GM18517 (cell line): Measurements from ENCODE around the gene HTR3E.
"Not testable (repeated sequence)": the region's sequence is repeated elsewhere in the genome, so short reads cannot be mapped to it uniquely, and the experiment has no call there.

ENCODE experiments used
- ATAC-seq: cut with Tn5 transposase; IDR thresholded peaks from one replicate; pipeline ENCODE4 v1.9.1; 2021; ENCODE audit warnings: mild to moderate bottlenecking, moderate library complexity; ENCODE audit not compliant: unreplicated experiment

Gene HTR3E

GRCh38 chr3:184096811-184097383, at the start of gene HTR3E:
Gene HTR3E (plus strand): TSS chr3:184097064. CDS start chr3:184097530, 466 bp downstream.
- no peak for ATAC-seq

GRCh38 chr3:184050217-184050847, 46.5 kb upstream of the HTR3E start:
- ATAC-seq, result no peak

GRCh38 chr3:184052767-184053166, 44.1 kb upstream of the HTR3E start, which contains the start of gene HTR3C:
Gene HTR3C (plus strand): TSS chr3:184053047. CDS start chr3:184053081, 34 bp downstream.
- ATAC-seq, result no peak

GRCh38 chr3:184058029-184058428, 38.8 kb upstream of the HTR3E start:
- ATAC-seq, result no peak

GRCh38 chr3:184059424-184059823, 37.4 kb upstream of the HTR3E start:
- no peak for ATAC-seq

- ATAC-seq, result no peak
Measured at GRCh38 chr3:184062637-184063036, 34.2 kb upstream of the HTR3E start.

GRCh38 chr3:184066211-184066610, 30.7 kb upstream of the HTR3E start:
- ATAC-seq, result no peak

- ATAC-seq, result no peak
Measured at GRCh38 chr3:184067573-184068055, 29.2 kb upstream of the HTR3E start.

- ATAC-seq, result no peak
Measured at GRCh38 chr3:184068344-184068743, 28.5 kb upstream of the HTR3E start.

- ATAC-seq, result not testable (repeated sequence)
Measured at GRCh38 chr3:184071142-184071541, 25.7 kb upstream of the HTR3E start.

GRCh38 chr3:184073621-184074020, 23.2 kb upstream of the HTR3E start:
- no peak for ATAC-seq

GRCh38 chr3:184075901-184076300, 21.0 kb upstream of the HTR3E start:
- ATAC-seq, result no peak

- no peak for ATAC-seq
Measured at GRCh38 chr3:184077881-184078280, 19.0 kb upstream of the HTR3E start.

GRCh38 chr3:184078851-184079250, 18.0 kb upstream of the HTR3E start:
- no peak for ATAC-seq

- no peak for ATAC-seq
Measured at GRCh38 chr3:184081116-184081830, 15.6 kb upstream of the HTR3E start.

- no peak for ATAC-seq
Measured at GRCh38 chr3:184082034-184082433, 14.8 kb upstream of the HTR3E start.

GRCh38 chr3:184082465-184082864, 14.4 kb upstream of the HTR3E start:
- no peak for ATAC-seq

- ATAC-seq, result no peak
Measured at GRCh38 chr3:184085389-184085852, 11.4 kb upstream of the HTR3E start.

GRCh38 chr3:184092199-184092598, 4.7 kb upstream of the HTR3E start:
- no peak for ATAC-seq

GRCh38 chr3:184097556-184097955, 692 bp downstream of the HTR3E start:
- ATAC-seq, result no peak

- ATAC-seq, result no peak
Measured at GRCh38 chr3:184099806-184100686, 3.2 kb downstream of the HTR3E start.
